NCI-H510A treated with DMSO at 0.1 percent for 48 hours (cell line): ENCODE data around the gene ILRUN.
"Not testable (repeated sequence)": the region's sequence is repeated elsewhere in the genome, so short reads cannot be mapped to it uniquely, and the experiment has no call there.

ENCODE experiments used
- DNase-seq: peaks from one replicate; lab custom pipeline; 2025; lab: John Stamatoyannopoulos, UW

The ILRUN gene

DNA sequence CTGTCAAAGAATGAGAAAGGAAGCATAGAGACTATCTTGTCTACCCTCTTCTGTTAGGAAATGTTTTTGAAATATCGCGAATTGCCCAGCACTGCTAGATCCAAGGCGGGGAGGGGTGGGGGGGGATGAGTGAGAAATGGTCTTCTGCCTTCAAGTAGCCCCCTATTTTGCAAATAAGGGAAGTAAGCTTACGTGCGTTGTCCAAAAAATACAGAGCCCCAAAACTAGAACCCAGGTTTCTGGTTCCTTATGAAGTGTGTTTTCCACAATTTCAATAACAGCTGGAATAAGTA lies 923 bp upstream of the ILRUN start:
- DNase-seq, result no peak

DNA sequence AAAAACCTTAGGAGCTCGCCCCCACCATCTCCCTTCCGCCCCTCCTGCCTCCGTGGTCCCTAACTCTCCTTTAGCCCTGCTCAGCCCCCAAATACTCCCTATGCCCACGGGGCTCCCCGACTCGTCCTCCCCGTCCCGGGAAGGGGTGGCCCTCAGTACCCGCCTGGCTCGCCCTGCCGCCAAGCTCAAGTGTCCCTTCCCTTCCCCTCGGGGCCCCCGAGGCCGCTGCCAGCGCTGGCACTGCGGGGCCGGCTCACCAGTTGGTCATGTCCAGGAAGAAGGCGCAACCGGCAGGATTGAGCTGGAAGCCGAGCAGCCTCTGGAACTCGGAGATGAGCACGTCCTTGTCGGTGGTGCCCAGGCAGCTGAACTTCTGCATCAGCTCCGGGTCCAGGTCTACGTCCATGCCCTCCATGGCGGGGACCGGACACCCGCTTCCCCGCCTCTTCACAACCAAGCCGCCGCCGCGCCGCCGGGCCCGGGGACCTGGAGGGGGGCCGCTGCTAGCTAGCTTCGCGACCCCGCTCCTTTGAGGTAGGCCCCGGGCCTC lies 303 bp downstream of the ILRUN start:
- DNase-seq, result no peak

DNA sequence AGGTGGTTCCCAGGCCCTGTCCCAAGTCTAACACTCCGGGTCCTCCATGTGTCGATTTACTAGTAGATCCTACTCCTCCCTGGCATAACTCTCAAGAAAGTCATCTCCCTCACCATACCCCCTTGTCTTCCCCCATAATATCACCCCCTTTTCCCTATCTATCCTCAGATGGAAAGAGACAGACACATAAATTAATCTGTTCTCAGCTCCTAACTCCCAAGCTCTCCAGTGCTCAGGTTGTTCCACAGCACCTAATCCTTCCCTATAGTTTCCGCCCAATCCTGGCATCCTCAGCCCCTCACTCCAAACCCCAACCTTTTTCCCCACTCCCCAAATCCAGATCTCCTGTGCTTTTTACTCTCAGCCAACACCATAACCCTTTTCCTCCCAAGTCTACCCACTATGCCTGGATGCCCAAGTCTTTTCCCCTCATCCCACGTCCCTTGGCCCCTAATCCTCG lies 808 bp downstream of the ILRUN start:
- DNase-seq, result no peak

DNA sequence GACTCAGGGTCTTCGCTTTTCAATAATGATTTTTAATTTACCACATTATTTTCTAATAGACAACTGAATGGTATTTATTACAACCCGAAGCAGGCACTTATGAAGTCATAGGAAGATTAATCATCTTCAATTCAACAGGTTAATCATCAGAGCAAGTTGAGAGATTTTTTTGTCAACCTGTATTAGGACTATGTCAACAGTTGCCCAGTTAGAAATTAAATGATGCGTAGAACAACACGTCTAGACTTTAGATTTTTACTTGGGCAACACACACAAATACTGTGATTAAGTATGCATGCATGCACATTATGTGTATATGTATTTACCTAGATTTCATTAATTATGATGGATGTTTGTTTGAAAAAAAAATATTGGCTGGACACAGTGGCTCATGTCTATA lies 4.3 kb downstream of the ILRUN start:
- DNase-seq, result peak; percentile 64

DNA sequence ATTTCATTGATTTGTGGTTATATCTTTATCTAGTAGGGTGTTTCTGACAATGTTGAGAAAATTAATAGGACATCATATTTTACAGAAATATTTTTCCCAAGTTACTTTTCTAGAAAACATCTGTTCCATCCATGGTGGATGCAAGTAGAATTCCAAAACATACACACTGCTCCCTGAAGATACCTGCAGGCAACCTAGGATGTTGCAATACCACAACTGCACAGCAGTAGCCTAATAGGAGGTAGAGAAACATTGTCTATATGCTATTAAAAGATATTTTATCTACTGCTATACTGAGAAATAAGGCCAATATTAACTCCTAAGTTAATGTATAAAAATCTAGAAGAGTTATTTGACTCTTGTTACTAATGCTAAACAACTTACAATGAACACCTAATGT lies 6.8 kb downstream of the ILRUN start:
- DNase-seq, result no peak

DNA sequence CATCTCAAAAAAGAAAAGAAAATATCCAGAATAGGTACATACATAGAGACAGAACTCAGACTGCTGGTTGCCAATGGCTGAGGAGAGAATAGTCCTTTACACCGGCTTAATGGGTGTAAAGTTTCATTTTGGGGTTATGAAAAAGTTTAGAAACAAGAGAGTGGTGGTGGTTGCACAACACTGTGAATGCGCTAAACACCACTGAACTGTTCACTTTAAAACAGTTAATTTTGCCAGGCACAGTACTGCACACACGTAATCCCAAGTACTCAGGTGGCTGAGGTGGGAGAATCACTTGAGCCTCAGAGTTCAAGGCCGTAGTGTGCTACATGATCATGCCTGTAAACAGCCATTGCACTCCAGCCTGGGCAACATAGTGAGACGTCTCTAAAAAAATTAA lies 7.6 kb downstream of the ILRUN start:
- DNase-seq, result no peak

DNA sequence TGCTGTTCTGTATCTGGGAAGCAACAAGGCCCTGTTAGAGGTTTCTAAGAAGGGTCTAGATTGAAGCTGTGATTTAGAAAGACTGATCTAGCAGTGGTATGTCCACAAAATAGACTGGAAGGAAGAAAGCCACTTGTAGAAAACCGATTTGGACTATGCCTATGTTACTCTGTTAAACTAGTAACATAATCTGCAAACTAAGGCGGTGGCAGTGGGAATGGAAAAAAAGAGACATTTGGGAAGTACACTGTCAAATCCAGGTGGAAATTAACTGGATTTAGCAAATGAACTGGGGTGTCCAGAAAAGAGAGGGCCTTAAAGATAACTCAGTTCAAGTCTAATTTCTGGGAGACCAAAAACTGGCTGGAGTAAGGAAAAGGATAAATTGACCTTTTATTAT lies 11.6 kb downstream of the ILRUN start:
- no peak for DNase-seq

DNA sequence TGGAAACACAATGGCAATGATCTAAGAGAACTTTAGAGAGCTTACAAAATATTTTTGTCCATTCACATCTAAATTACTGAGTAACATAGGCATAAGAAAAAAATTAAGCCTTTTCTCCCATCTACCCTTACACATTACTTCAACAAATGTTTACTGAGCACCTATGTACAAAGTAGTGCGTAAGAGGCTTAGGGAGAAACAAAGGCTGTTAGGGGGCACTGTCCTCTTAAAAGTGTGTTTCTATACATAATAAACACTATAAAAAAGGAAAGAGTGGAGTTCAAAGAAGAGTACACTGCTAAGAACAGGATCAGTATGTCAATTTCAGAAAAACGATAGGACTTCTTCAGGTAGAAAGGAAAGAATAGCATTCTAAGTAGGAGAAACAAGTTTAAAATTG lies 12.2 kb downstream of the ILRUN start:
- DNase-seq, result no peak

DNA sequence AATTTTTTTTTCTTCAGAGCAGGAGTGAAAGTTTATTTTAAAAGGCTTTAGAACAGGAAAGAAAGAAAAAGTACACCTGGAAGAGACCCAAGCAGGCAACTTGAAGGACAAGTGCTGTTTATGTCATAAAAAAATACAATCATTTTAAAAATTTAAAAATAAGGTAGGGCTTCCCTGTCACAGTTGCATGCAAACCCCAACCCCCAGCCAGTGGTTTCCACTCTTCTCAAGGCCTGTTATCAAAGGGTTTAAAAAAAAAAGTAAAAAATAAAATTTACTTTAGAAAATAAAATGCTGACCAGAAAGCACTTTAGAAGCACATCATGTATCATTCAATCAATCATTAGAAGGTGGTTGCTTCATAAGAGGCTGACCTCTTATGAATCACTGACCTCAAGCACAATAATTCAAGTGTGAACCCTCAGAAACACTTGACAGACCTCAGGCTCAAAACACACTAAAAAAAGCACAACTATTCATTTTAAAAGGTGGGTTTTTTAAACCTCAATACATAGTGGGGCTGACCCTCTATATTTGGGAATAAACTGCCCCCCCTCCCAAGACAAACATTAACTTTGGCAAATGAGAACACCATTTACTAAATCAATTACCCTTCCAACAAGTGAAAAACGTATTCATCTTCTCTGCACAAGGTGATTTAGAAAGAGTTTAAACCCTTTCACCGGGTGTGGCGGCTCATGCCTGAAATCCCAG lies 15.6 kb downstream of the ILRUN start:
- DNase-seq, result no peak

DNA sequence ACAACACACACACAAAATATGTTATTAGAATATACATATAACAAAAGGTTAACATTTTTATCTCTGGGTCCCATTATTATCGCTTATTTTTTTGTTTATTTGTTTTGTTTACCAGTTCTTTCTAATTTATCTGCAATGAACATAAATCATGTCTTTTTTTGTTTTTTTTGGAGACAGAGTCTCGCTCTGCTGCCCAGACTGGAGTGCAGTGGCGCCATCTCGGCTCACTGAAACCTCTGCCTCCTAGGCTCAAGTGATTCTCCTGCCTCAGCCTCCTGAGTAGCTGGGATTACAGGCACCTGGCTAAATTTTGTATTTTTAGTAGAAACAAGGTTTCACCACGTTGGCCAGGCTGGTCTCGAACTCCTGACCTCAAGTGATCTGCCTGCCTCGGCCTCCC lies 16.3 kb downstream of the ILRUN start:
- not testable (repeated sequence) for DNase-seq

DNA sequence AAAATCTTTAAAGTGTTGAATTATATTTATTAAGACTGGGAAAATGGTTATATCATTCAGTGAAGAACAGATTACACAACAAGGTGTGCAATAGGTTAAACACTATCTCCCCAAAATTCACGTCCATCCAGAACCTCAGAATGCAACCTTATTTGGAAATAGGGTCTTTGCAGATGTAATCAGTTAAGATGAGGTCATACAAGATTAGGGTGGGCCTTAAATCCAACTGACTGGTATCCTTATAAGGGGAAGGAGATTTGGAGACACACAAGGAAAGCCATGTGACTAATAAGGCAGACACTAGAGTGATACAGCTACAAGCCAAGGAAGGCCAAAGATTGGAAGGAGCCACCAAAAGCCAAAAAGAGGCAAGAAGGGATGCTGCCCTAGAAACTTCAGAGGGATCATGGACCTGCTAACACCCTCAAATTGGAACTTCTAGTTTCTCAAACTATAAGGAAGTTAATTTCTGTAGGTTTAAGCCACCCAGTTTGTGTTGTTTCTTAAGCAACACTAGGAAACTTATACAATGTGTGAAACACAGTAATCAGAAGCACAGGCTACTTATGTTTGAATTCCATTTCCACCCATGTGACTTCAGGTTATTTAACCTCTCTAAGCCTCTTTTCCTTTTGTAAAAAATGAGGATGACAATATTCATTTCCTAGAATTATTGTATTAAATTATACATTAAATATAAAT lies 16.9 kb downstream of the ILRUN start:
- DNase-seq, result no peak

DNA sequence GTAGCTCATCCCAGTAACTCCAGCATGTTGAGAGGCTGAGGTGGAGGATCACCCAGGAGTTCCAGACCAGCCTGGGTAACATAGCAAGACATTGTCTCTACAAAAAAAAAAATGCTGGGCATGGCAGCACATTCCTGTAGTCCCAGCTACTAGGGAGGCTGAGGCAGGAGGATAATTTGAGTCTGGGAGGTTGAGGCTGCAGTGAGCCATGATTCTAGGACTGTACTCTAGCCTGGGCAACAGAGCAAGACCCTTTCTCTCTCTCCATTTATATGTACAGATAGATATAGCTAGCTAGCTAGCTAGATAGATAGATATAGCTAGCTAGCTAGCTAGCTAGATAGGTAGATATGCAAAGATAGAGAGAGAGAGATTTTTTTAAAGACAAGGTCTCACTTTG lies 20.4 kb downstream of the ILRUN start:
- DNase-seq, result no peak

DNA sequence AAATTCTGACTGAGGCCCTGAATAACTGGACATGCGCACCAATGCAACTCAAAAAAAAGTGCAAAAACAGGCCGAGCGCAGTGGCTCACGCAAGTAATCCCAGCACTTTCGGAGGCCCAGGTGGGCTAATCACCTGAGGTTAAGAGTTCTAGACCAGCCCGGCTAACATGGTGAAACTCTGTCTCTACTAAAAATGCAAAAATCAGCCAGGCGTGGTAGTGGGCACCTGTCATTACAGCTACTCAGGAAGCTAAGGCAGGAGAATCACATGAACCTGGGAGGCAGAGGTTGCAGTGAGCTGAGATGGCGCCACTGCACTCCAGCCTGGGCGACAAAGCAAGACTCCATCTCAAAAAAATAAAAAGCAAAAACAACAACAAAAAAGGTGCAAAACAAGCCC lies 21.6 kb downstream of the ILRUN start:
- not testable (repeated sequence) for DNase-seq

DNA sequence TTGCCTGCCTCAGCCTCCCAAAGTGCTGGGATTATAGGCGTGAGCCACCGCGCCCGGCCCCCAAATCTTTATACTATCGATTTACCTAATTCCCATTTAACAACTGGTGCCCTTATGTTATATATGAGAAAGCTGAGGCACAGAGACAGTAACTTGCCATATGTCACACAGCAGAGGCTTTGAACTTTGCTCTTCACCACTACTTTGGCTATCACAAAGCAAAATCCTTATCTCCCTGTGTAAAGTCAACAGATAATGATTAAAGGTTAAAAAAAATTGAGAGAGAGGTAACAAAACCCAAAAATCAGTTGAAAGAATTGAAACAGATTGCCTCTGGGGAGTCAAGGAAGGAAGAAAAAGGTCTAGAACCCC lies 22.3 kb downstream of the ILRUN start:
- DNase-seq, result no peak

DNA sequence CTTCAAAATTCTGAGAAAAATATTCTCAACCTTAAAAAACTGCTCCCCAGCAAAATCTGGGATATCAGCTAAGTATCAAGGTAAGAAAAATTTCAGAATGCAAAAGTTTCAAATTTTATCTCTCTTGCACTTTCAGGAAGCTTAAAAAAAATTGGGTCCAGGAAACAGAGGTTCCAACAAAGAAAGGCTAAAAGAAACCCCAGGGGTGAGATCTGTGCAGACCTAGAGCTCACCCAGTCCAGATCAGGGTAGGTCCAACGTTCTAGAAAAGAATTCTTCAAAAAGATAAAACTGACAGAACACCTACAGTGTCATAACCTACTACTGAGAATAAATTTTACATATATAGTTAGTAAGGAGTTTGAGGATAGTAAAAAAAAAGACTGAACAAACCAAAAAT lies 23.5 kb downstream of the ILRUN start:
- no peak for DNase-seq

DNA sequence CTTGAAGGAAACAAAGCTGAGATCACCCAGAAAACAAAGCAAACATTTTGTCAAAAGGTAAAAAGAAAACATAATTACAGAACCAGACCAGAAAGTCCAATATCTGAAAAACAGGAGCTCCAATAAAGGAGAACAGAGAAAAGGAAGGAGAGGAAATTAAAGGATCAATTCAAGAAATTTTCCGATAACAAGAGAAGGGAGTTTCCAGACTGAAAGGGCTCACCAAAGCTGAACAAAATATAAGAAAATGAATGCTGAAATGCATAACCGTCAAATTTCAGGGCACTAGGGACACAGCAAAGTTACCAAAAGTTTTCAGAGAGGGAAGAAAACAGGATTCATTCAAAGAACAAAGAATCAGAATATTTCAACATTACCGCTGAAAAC lies 23.9 kb downstream of the ILRUN start:
- DNase-seq, result no peak

DNA sequence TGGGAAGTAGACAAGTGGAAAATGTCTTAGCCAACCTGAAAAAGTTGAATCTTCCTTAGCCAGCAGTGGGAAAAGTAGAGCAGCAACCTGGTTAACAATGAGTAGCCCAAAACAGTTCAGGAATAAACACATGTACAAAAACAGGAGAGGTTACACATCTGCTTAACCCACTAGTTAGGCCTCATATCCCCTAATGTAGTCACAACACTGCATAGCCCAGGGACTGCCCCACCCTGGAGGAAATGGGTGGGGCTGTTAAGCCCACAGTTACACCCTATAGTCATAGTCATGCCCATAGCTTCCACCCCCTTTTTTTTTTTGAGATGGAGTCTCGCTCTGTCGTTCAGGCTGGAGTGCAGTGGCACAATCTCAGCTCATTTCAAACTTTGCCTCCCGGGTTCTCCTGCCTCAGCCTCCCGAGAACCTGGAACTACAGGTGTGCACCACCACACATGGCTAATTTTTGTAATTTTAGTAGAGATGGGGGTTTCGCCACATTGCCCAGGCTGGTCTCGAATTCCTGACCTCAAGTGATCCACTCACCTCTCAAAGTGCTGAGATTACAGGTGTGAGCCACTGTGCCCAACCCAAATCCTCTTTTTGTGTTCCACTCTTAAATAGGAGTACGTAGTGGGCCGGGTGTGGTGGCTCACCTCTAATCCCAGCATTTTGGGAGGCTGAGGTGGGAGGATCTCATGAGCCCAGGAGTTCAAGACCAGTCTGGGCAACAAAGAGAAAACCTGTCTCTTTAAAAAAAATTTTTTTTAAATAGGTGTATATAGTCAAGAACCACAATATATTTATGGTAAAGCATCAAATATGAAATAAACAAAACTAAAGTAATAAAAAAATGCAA lies 24.5 kb downstream of the ILRUN start:
- DNase-seq, result no peak

DNA sequence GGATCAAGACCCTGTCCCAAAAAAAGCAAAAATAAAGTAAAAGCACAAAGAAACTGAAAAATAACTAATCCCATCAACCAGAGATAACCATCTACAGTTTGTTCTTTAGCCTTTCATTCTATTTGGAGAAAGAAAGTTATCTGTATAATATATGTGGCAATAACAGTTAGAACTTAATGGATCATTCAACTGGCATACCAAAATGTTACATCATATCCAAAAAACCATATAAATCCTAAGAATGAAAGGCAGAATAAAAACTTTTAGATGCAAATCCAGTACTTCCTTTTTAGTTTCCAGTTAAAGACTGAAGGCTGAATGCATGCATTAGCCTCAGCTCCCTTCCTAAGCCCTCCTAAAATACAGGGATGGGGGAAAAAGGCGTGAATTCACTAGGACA lies 25.2 kb downstream of the ILRUN start:
- DNase-seq, result no peak

DNA sequence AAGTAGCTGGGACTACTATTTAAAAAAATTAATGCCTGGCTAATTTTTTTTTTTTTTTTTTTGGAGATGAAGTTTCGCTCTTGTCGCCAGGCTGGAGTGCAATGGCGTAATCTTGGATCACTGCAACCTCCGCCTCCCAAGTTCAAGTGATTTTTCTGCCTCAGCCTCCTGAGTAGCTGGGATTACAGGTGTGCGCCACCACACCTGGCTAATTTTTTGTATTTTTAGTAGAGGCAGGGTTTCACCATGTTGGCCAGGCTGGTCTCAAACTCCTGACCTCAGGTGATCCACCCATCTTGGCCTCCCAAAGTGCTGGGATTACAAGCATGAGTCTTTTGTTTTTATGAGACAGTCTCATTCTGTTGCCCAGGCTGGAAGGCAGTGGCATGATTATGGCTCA lies 27.8 kb downstream of the ILRUN start:
- DNase-seq, result not testable (repeated sequence)

DNA sequence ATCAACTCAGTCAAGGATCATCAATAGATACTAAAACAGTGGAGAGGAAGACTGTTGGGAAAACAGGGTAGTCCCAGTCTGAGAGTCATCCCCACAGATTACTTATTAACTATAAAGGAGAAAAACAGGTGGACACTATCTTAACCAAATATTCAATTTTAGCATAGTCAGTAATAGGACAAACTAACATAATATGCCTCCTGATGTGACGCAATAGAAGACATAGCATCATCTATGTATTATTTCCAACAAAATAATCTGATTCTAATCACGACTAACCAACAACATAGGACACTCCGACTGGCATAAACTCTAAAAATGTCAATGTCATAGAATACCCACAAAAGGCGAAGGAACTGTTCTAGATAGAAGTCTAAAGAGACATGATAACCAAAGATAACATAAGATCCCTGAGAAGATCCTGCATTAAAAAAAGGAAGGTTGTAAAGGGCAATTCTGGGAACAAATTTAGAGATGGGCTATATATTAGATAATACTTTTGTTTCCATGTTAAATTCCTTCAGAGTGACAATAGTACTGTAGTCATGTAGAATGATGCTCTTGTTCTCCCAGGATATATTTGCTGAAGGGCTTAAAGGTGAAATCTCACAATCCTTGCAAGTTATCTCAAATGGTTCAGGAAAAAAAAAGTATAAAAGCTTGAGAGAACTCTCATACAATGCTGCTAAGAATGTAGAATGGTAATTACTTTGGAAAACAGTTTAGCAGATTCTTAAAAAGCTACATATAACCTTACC lies 28.9 kb downstream of the ILRUN start:
- no peak for DNase-seq

DNA sequence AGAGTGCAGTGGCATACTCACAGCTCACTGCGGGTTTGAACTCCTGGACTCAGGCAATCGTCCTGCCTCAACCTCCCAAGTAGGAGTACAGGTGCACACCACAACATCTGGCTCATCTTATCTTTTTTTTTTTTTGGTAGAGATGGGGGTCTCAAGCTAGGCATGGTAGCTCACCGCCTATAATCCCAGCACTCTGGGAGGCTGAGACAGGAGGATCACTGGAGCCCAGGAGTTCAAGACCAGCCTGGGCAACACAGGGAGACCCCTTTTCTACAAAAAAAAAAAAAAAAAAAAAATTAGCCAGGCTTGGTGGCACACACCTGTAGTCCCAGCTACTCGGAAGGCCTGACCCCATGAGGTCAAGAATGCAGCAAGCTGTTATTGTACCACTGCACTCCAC lies 31.5 kb downstream of the ILRUN start:
- no peak for DNase-seq
